Stimulated activated CD8-positive, alpha-beta memory T cell treated with anti-CD3 and anti-CD28 coated beads, Interleukin-4, amount 100 ng/mL, for 24 hours (primary cell): Measurements from ENCODE around the gene PLCB1.
"Not testable (repeated sequence)": the region's sequence is repeated elsewhere in the genome, so short reads cannot be mapped to it uniquely, and the experiment has no call there.

Experiments used
- DNase-seq: peaks from one replicate; pipeline ENCODE4 v3.0.0-alpha.2; 2020; ENCODE audit warnings: low read depth

Gene PLCB1

DNA sequence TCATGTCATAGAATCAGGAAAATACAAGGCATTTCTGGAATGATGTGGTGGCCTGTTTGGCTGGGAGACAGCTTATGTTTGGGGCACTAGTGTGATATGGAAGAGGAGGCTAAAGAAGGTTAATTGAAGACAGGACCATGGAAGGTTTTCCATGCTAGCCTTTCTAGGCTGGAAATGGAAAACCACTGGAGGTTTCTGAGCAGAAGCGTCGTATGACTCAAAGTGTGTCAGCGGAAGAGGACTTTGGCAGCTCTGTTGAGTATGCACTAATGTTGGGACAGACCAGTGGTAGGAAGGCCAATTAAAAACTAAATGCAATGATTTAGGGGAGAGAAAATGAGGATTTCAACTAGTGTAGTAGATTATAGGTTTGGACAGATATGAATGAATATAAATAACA lies 413.1 kb downstream of the PLCB1 start:
- DNase-seq, result no peak

- no peak for DNase-seq
These were observed 415.1 kb downstream of the PLCB1 start for GRCh38 chr20:8547035-8547650.

DNA sequence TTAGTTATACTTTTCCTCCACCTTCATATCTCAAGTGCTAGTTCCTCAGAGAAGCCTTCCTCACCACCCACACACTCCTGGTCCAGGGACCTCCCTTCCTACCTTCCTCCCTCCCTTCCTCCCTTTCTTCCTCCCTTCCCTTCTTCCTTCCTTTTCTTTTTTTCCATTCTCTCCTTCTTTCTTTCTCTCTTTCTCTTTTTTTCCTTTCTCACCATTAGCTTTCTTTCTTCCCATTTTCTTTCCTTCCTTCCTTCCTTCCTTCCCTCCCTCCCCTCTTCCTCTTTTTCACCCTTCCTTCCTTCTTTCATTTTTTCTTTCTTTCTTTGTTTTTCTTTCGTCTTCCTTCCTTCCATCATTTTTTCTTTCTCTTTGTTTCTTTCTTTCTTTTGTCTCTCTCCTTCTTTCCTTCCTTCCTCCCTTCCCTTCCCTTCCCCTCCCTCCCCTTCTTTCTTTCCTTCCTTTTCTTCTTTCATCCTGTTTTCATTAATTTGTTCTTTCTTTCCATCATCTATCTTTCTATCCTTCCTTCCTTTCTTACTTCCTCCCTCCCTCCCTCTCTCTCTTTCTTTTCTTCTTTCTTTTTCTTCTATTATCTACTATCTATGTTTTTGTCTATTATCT lies 416.0 kb downstream of the PLCB1 start:
- no peak for DNase-seq

GRCh38 chr20:8549192-8549591 lies 417.1 kb downstream of the PLCB1 start:
- DNase-seq, result no peak

DNA sequence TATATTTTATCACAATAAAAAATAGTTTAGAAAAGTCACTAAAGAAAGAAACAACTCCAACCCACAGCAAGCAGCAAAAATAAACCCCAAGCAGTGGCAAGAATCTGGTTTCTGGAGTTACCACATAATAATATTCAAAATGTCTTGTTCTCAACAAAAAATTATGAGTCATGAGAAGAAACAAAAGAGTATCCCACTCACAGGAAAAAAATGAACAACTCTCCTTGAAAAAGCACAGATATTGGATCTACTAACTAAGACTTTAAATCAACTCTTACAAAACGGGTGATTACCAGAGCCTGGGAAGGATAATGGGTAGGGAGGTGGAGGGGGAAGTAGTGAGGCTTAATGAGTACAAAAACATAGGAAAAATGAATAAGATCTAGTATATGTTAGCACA lies 425.6 kb downstream of the PLCB1 start:
- no peak for DNase-seq

DNA sequence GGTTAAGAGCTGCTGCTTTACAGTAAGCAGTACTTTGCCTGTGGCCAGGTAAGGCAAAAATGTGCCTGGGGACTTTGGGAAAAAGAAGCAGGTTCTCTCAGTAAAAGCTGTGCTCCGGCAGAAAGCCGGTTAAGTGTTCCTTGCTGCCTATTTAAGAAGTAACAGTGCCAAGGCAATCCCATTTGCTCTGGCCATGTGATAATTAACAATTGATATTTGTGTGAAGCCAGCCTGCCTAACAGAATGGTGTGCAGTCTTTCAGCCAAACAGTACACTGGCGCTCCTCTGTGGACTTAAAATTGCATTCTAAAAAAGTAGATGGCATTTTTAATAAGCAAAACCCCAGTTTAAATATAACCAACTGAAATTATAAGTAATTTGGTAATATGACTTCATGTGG lies 430.3 kb downstream of the PLCB1 start:
- DNase-seq, result no peak

- DNase-seq, result no peak
These were observed 436.0 kb downstream of the PLCB1 start for GRCh38 chr20:8568075-8568474.

DNA sequence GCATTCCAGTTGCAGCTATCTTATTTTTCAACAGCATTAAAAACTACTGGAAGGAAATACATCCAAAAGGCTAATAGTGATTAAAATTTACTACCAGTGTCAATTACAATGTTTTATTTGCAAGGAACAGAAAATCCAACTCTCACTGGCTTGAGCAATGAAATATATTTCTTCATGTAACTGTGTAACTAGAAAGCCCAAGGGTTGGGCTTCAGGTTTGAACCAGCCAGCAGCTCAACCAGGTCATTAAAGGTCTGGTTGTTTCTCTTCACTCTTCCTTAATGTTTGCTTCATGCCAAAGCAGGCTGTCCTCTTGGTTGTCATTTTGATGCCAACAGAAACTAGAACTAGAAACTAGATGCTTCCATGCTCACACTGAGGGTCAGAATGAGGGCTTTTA lies 437.7 kb downstream of the PLCB1 start:
- DNase-seq, result no peak

DNA sequence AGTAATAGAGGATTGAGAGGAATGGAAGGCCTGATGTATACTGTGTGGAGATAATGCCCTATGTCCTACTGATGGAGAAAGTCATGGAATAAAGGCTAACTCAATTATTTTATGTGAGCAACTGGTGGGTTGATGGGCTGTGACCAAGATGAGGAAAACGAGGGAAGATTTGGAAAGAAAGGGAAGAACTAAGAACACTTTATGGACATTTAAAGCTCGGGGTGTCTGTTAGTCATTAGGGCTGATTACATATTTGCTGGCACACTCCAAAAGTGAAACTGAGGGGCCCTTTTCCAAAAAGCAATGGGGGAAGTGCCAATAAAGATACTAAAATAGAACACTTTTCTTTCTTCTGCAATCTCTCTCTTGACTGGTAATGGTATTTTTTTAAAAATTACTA lies 439.5 kb downstream of the PLCB1 start:
- no peak for DNase-seq

- DNase-seq, result no peak
These were observed 441.6 kb downstream of the PLCB1 start for GRCh38 chr20:8573686-8574085.

DNA sequence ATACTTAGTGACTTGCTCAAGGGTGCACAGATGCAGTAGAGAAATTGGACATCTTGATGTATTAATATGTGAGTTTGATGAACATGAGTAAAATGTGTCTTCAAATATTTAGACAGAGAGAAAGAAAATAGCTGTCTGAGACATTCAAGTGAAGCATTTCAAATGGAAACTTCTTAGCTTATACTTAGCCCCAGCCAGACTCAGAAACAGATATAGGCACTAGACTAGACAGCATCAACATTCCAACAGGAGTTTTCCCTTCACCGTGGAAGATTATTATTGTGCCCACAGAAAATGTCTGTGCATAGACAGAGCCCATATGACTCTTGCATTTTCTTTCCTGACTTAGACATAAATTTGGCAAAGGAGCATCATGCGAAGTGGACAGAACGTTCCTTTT lies 443.0 kb downstream of the PLCB1 start:
- no peak for DNase-seq

- DNase-seq, result no peak
These were observed 446.2 kb downstream of the PLCB1 start for GRCh38 chr20:8578161-8578865.

GRCh38 chr20:8579035-8579434 lies 447.0 kb downstream of the PLCB1 start:
- no peak for DNase-seq

DNA sequence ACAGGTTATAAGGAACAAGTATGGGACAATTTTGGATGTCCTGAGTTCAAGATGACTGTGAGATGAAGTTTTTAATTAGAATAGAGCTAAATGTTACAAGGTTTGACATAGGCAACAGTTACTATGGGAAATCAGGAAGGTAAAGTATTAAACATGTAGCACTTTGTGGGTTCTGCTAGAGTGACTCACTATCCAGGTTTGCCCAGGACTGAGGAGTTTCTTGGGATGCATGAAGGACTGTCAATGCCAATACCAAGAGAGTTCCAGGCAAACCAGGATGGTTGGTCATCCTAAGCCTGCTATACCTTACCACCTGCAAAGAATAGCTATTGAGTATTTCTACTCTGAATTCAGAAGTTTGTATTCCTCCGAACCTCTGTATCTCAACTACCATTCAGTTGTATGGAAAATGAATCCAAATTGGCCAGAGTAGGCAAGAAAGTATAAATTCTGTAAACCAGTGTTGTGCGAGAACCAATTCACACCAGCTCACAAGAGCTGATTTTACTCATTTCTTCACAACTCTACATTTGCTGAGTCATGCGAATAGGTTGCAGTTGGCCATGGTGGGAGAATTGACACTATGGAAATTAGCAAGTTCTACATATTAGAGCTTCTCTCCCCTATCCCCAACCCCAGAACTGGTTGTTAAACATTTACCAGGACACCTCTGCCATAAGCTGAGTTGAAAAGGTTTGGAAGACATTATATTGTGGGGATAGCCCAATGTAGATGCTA lies 449.5 kb downstream of the PLCB1 start:
- DNase-seq, result no peak

GRCh38 chr20:8583012-8583565 lies 451.0 kb downstream of the PLCB1 start:
- DNase-seq, result no peak

GRCh38 chr20:8583566-8584043 lies 451.5 kb downstream of the PLCB1 start:
- DNase-seq, result no peak

- no peak for DNase-seq
These were observed 455.2 kb downstream of the PLCB1 start for GRCh38 chr20:8587251-8587650.

- no peak for DNase-seq
These were observed 455.7 kb downstream of the PLCB1 start for GRCh38 chr20:8587810-8588209.

- no peak for DNase-seq
These were observed 457.9 kb downstream of the PLCB1 start for GRCh38 chr20:8589956-8590355.

DNA sequence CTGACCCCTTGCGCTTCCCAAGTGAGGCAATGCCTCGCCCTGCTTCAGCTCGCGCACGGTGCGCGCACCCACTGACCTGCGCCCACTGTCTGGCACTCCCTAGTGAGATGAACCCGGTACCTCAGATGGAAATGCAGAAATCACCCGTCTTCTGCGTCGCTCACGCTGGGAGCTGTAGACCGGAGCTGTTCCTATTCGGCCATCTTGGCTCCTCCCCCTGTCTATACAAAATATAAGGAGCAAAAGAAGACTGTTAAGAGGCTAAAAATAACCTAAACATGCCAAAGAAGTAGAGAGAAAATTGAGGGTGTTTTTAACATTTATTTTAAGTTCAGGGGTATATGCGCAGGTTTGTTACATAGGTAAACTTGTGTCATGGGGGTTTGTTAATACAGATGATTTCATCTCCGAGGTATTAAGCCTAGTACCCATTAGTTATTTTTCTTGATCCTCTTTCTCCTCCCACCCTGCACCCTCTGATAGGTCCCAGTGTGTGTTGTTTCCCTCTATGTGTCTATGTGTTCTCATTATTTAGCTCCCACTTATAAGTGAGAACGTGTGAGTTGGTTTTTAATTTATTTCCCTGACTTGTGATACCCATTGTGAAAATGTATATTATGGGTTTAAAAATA lies 469.0 kb downstream of the PLCB1 start:
- not testable (repeated sequence) for DNase-seq

GRCh38 chr20:8601542-8601912 lies 469.5 kb downstream of the PLCB1 start:
- no peak for DNase-seq
